Neuronal stem cell (in vitro differentiated cells): Measurements from ENCODE around the gene EPM2A.

Source experiments
- DNase-seq: peaks from one replicate; pipeline ENCODE4 v3.0.0-alpha.2; 2013; ENCODE audit warnings: low spot score
- H2AFZ ChIP-seq: one replicate; pipeline ENCODE4 v1.6.1; 2013; ENCODE audit warnings: mild to moderate bottlenecking, low read length, inconsistent platforms
- H2AK5ac ChIP-seq: 2 replicates; pipeline ENCODE4 v1.6.1; 2013; ENCODE audit warnings: low read depth, mild to moderate bottlenecking, inconsistent platforms, low read length, moderate library complexity, mixed read lengths
- H2BK120ac ChIP-seq: 2 replicates; pipeline ENCODE4 v1.6.1; 2013; ENCODE audit warnings: low read depth, mild to moderate bottlenecking, inconsistent platforms, low read length, moderate library complexity, mixed read lengths
- H2BK12ac ChIP-seq: one replicate; pipeline ENCODE4 v1.6.1; 2013; ENCODE audit warnings: low read length, inconsistent platforms
- H2BK15ac ChIP-seq: 2 replicates; pipeline ENCODE4 v1.6.1; 2013; ENCODE audit warnings: mild to moderate bottlenecking, low read length, inconsistent platforms, mixed read lengths
- H2BK5ac ChIP-seq: one replicate; pipeline ENCODE4 v1.6.1; 2013; ENCODE audit warnings: inconsistent platforms, mild to moderate bottlenecking, low read length, moderate library complexity
- H3K14ac ChIP-seq: one replicate; pipeline ENCODE4 v1.6.1; 2013; ENCODE audit warnings: low read length, inconsistent platforms
- H3K18ac ChIP-seq: 2 replicates; pipeline ENCODE4 v1.6.1; 2013; ENCODE audit warnings: low read length, inconsistent platforms
- H3K23ac ChIP-seq: 2 replicates; pipeline ENCODE4 v1.6.1; 2013; ENCODE audit warnings: low read depth, mild to moderate bottlenecking, mixed read lengths, low read length, inconsistent platforms; ENCODE audit not compliant: poor library complexity
- H3K27ac ChIP-seq: replicated peaks from 3 replicates; pipeline ENCODE4 v1.5.1; 2013; ENCODE audit warnings: low read length, inconsistent platforms
- H3K27me3 ChIP-seq, 3 experiments: 2 replicates each; pipeline ENCODE4 v1.6.1; 2013; ENCODE audit warnings: low read length in 3 of 3, mild to moderate bottlenecking in 2 of 3, inconsistent platforms in 1 of 3, low read depth in 1 of 3, mixed read lengths in 1 of 3, moderate library complexity in 1 of 3; ENCODE audit not compliant: control insufficient read depth in 3 of 3, insufficient read depth in 3 of 3
- H3K36me3 ChIP-seq, 2 donors: replicated peaks in 1 of 2; 2 replicates each; pipeline ENCODE4 v1.6.1; 2013; ENCODE audit warnings: low read length in 2 of 2; ENCODE audit not compliant: control insufficient read depth in 2 of 2, insufficient read depth in 2 of 2
- H3K4ac ChIP-seq: 2 replicates; pipeline ENCODE4 v1.6.1; 2013; ENCODE audit warnings: inconsistent platforms, mild to moderate bottlenecking, low read length, moderate library complexity
- H3K4me1 ChIP-seq, 2 donors: 1 replicate in 1 of 2; 2 replicates in 1 of 2; pipeline ENCODE4 v1.6.1; 2013; ENCODE audit warnings: low read length in 2 of 2, low read depth in 1 of 2; ENCODE audit not compliant: control insufficient read depth in 2 of 2, insufficient read depth in 1 of 2
- H3K4me2 ChIP-seq: one replicate; pipeline ENCODE4 v1.6.1; 2013; ENCODE audit warnings: mild to moderate bottlenecking, low read length, inconsistent platforms; ENCODE audit not compliant: insufficient read depth, poor library complexity, severe bottlenecking
- H3K4me3 ChIP-seq, 2 donors: 2 replicates each; pipeline ENCODE4 v1.5.1; 2013; ENCODE audit warnings: low read length in 2 of 2, mild to moderate bottlenecking in 2 of 2, inconsistent platforms in 1 of 2, moderate library complexity in 1 of 2
- H3K79me1 ChIP-seq: one replicate; pipeline ENCODE4 v1.6.1; 2013; ENCODE audit warnings: low read depth, mild to moderate bottlenecking, inconsistent platforms, low read length, moderate library complexity
- H3K9ac ChIP-seq: one replicate; pipeline ENCODE4 v1.6.1; 2013; ENCODE audit warnings: mild to moderate bottlenecking, low read depth, low read length, inconsistent platforms; ENCODE audit not compliant: poor library complexity
- H3K9me3 ChIP-seq, 2 donors: replicated peaks in 1 of 2; 2 replicates each; pipeline versions ENCODE3 to v1.6.1; 2013; ENCODE audit warnings: low read length in 2 of 2, mild to moderate bottlenecking in 2 of 2, inconsistent platforms in 1 of 2, low read depth in 1 of 2, mixed read lengths in 1 of 2, moderate library complexity in 1 of 2; ENCODE audit not compliant: control insufficient read depth in 2 of 2, insufficient read depth in 1 of 2
- H4K8ac ChIP-seq: one replicate; pipeline ENCODE4 v1.6.1; 2013; ENCODE audit warnings: low read depth, mild to moderate bottlenecking, inconsistent platforms, low read length, moderate library complexity
- H4K91ac ChIP-seq: one replicate; pipeline ENCODE4 v1.6.1; 2013; ENCODE audit warnings: low read length, low read depth, mild to moderate bottlenecking, inconsistent platforms; ENCODE audit not compliant: poor library complexity
- WGBS, 2 donors: extraction: QIAGEN DNeasy Blood & Tissue Kit; methylation state at CpG; one replicate each; pipeline ENCODE4 v1.1.7; 2013; ENCODE audit warnings: missing lambda C conversion rate in 2 of 2, mixed read lengths in 1 of 2; ENCODE audit not compliant: insufficient read length in 2 of 2, insufficient replicate concordance in 1 of 2; ENCODE audit errors: extremely low coverage in 2 of 2; 5-methylcytosine and 5-hydroxymethylcytosine counted together

EPM2A gene

GRCh38 chr6:145633981-145634627 is 101.2 kb downstream of the EPM2A start:
- Histone ChIP-seq H2BK12ac (no peak overlapping the region), H3K23ac (no peak overlapping the region), H3K4me3 (no peak overlapping the region), H3K4ac (no peak overlapping the region), H3K27ac (no peak overlapping the region), H3K4me2 (no peak overlapping the region), H2AK5ac (no peak overlapping the region), H3K27me3 (no peaks in the 10 kb centered on the region), H4K8ac (no peak overlapping the region), H3K36me3 (no peaks in the 10 kb centered on the region), H3K79me1 (no peaks in the 10 kb centered on the region), H2BK120ac (no peak overlapping the region), H4K91ac (no peak overlapping the region), H2AFZ (peak overlapping the region; percentile 28), H3K18ac (peak overlapping the region; percentile 11), H3K4me1 (peaks cover 0 to 6% of the 10 kb centered on the region in 2 donors), H3K9me3 (no peaks in the 10 kb centered on the region), H3K9ac (no peak overlapping the region), H3K14ac (no peak overlapping the region), H2BK15ac (no peak overlapping the region), H2BK5ac (no peak overlapping the region)
- no CpG with 5 or more reads among the region's 11 CpGs for WGBS, 2 donors
- DNase-seq, result peak; percentile 88

DNA sequence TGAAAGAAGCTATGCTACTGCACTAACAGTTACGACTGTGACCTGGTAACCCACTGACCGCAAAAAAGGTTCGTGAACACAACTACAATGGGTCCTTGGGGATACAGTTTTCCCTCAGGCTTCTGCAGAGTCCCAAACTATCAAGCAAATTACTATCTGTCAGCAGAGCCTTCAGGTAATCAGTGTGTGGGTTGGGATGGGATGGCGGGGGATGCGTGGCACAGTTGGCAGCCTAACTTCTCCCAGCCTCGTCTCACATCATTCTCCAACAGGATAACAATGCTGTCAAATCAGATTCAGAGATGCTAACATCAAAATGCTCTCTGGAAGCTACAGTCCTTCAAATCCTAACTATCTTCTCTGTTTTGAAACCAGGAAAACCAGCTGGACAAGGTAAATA is 102.3 kb downstream of the EPM2A start:
- H3K4me2 ChIP-seq, result no peak overlapping the region
- H3K14ac ChIP-seq, result no peak overlapping the region
- no peak overlapping the region for H3K18ac ChIP-seq
- no peak overlapping the region for H2AK5ac ChIP-seq
- H3K27ac ChIP-seq, result no peak overlapping the region
- no peak overlapping the region for H3K23ac ChIP-seq
- no CpG with 5 or more reads among the region's 6 CpGs for WGBS, 2 donors
- H4K8ac ChIP-seq, result no peak overlapping the region
- no peaks in the 10 kb centered on the region for H3K27me3 ChIP-seq
- peaks cover 0 to 6% of the 10 kb centered on the region in 2 donors for H3K4me1 ChIP-seq
- H2BK5ac ChIP-seq, result no peak overlapping the region
- DNase-seq, result no peak
- H2BK120ac ChIP-seq, result no peak overlapping the region
- no peaks in the 10 kb centered on the region for H3K79me1 ChIP-seq
- no peak overlapping the region for H2AFZ ChIP-seq
- no peak overlapping the region for H3K9ac ChIP-seq
- H2BK12ac ChIP-seq, result no peak overlapping the region
- H3K4me3 ChIP-seq, result no peak overlapping the region
- H4K91ac ChIP-seq, result no peak overlapping the region
- no peak overlapping the region for H2BK15ac ChIP-seq
- H3K36me3 ChIP-seq, result no peaks in the 10 kb centered on the region
- H3K4ac ChIP-seq, result no peak overlapping the region
- H3K9me3 ChIP-seq, result no peaks in the 10 kb centered on the region

GRCh38 chr6:145631374-145631773 is 103.9 kb downstream of the EPM2A start:
- Histone ChIP-seq H3K23ac (no peak overlapping the region), H3K18ac (no peak overlapping the region), H2AFZ (no peak overlapping the region), H2BK5ac (no peak overlapping the region), H4K91ac (no peak overlapping the region), H3K27ac (no peak overlapping the region), H3K9me3 (no peaks in the 10 kb centered on the region), H2AK5ac (no peak overlapping the region), H3K79me1 (no peaks in the 10 kb centered on the region), H4K8ac (no peak overlapping the region), H3K4me3 (no peak overlapping the region), H3K4me1 (peaks cover 0 to 6% of the 10 kb centered on the region in 2 donors), H3K4ac (no peak overlapping the region), H3K9ac (no peak overlapping the region), H3K36me3 (no peaks in the 10 kb centered on the region), H2BK12ac (no peak overlapping the region), H3K4me2 (no peak overlapping the region), H2BK15ac (no peak overlapping the region), H2BK120ac (no peak overlapping the region), H3K14ac (no peak overlapping the region), H3K27me3 (no peaks in the 10 kb centered on the region)
- no peak for DNase-seq

DNA sequence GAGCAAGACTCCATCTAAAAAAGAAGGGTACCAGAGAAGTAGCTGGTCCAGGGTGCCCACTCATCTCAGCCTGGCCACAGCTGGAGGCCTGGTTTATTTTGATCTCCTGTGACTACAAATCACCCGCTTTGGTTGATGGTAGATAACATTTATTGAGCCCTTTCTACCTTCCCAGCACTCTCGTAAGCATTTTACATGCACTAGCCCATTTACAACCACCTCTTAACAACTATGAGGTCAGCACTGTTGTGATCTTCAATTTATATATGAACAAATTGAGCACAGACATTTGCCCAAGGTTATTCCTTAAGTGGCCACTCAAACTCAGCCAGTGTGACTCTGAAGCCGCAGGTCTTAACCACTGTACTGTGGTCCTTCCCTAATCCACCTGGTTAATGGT is 104.7 kb downstream of the EPM2A start:
- Histone ChIP-seq H3K18ac (no peak overlapping the region), H3K4ac (no peak overlapping the region), H3K27me3 (no peaks in the 10 kb centered on the region), H3K79me1 (no peaks in the 10 kb centered on the region), H3K9ac (no peak overlapping the region), H3K14ac (no peak overlapping the region), H3K4me2 (no peak overlapping the region), H3K4me3 (no peak overlapping the region), H3K9me3 (no peaks in the 10 kb centered on the region), H2BK15ac (no peak overlapping the region), H2BK5ac (no peak overlapping the region), H3K27ac (no peak overlapping the region), H2AK5ac (no peak overlapping the region), H2AFZ (no peak overlapping the region), H4K91ac (no peak overlapping the region), H3K23ac (no peak overlapping the region), H3K36me3 (no peaks in the 10 kb centered on the region), H2BK12ac (no peak overlapping the region), H3K4me1 (peaks cover 0 to 6% of the 10 kb centered on the region in 2 donors), H4K8ac (no peak overlapping the region), H2BK120ac (no peak overlapping the region)
- WGBS, 2 donors, result no CpG with 5 or more reads among the region's 3 CpGs
- DNase-seq, result no peak
